ENCODE results near the gene GAB2.

- TF ChIP-seq CTCF (IDR thresholded peaks at IDR 0.05) (no peak), POLR2A (IDR thresholded peaks at IDR 0.05) (no peak)
These were observed 49.8 kb upstream of the GAB2 start for GRCh38 chr11:78467370-78467769.
